Measurements from ENCODE around the gene DSCAML1. TPM values are rescaled to one million over a fixed set of nuclear protein-coding genes. Genes with fewer than 3 reads are reported as not detected.

Gene DSCAML1
- total and polyA plus RNA-seq, 2 of the 8 experiments (the other 6 are each of a cell fraction or from before 2014, with no cell fraction given), result 0.19 to 0.24 TPM

DNA sequence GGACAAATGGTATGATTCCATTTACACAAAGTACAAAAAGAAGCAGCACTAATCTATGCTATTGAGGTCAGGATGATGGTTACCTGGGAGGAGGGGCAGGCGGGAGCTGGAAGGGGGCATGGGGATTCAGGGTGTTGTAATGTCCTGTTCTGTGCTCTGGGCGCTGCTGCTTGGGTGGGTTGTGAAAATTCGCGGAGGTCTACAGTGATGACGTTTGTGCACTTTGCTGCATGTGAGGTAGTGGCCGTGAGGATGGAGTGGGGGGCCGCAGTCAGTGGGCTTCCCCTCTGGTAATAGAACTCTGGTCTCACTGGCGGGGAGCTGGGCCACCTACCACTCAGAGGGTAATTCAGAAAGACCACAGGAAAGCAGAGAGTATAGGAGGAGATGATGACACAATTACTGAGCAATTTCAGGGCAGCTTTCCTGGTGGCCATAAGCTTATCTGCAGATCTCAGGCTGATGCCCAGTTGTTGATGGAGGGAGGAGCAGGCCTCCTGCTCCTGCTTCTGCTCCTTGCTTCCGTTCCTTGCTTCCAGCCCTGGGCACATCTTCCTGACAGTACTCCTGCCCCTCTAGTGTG is 347.8 kb downstream of the DSCAML1 start:
- no peak for FAIRE-seq
- CTCF ChIA-PET (ENCODE audit: partially characterized antibody), result interaction anchor here (0.6 to 2.3 kb wide), 8 partner anchors 11 to 368 kb away, joined by 3 to 12 read pairs (median 4); no protein-coding TSS in a partner anchor
- TF ChIP-seq YY1 (IDR thresholded peaks at IDR 0.05; ENCODE audit: low read depth, low read length), result no peak
- no peak for TF ChIP-seq CTBP2 (IDR thresholded peaks at IDR 0.05; ENCODE audit: borderline replicate concordance, insufficient read depth, insufficient read length, low read length)
- no peak for TF ChIP-seq TCF12 (IDR thresholded peaks at IDR 0.05; ENCODE audit: low read depth, low read length)
- no peak for TF ChIP-seq MAFK (IDR thresholded peaks at IDR 0.05; ENCODE audit: low read depth, low read length)
- no peak for TF ChIP-seq FOSL1 (IDR thresholded peaks at IDR 0.05; ENCODE audit: insufficient read depth, low read depth, low read length)
- TF ChIP-seq, protein P1, sequence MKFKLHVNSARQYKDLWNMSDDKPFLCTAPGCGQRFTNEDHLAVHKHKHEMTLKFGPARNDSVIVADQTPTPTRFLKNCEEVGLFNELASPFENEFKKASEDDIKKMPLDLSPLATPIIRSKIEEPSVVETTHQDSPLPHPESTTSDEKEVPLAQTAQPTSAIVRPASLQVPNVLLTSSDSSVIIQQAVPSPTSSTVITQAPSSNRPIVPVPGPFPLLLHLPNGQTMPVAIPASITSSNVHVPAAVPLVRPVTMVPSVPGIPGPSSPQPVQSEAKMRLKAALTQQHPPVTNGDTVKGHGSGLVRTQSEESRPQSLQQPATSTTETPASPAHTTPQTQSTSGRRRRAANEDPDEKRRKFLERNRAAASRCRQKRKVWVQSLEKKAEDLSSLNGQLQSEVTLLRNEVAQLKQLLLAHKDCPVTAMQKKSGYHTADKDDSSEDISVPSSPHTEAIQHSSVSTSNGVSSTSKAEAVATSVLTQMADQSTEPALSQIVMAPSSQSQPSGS (IDR thresholded peaks at IDR 0.05; ENCODE audit: low read length), result no peak
- TF ChIP-seq, protein P2, sequence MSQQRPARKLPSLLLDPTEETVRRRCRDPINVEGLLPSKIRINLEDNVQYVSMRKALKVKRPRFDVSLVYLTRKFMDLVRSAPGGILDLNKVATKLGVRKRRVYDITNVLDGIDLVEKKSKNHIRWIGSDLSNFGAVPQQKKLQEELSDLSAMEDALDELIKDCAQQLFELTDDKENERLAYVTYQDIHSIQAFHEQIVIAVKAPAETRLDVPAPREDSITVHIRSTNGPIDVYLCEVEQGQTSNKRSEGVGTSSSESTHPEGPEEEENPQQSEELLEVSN (IDR thresholded peaks at IDR 0.05), result no peak
- TF ChIP-seq ZNF274 (IDR thresholded peaks at IDR 0.05; ENCODE audit: borderline replicate concordance, extremely low read depth, low read length), result no peak
- no peak for TF ChIP-seq RNF2 (IDR thresholded peaks at IDR 0.05; ENCODE audit: borderline replicate concordance, low read depth, low read length, missing control alignments, poor library complexity, severe bottlenecking)
- TF ChIP-seq SP4 (IDR thresholded peaks at IDR 0.05; ENCODE audit: low read length), result no peak

More for the DNA sequence above, 347.8 kb downstream of the DSCAML1 start:
- H3K27me3 ChIP-seq (replicated peaks in 1 of 4; ENCODE audit: control insufficient read depth in 3 of 4, extremely low read depth in 1 of 4, insufficient read depth in 3 of 4, low read length in 3 of 4), result peaks cover 0 to 2% (median 0%) of the 10 kb centered on the region in 4 experiments; a peak in 3 of 7 replicates
- no peak overlapping the region for H3K4ac ChIP-seq (replicated peaks; ENCODE audit: insufficient read length, low read depth, low read length)
- no peak overlapping the region for H3K23ac ChIP-seq (ENCODE audit: insufficient read length)
- no peak overlapping the region for H3K27ac ChIP-seq (ENCODE audit: low read depth, low read length)
- H3K9ac ChIP-seq (replicated peaks in 1 of 4; ENCODE audit: extremely low read depth in 1 of 4, low read depth in 3 of 4, low read length in 3 of 4), result no peak overlapping the region
- peaks cover 0 to 1% (median 0%) of the 10 kb centered on the region in 4 experiments; a peak in 2 of 7 replicates for H3K4me1 ChIP-seq (replicated peaks in 1 of 4; ENCODE audit: control insufficient read depth in 3 of 4, insufficient read depth in 4 of 4, low read length in 3 of 4)
- H3K9me3 ChIP-seq (ENCODE audit: insufficient read depth in 2 of 2, low read depth in 1 of 2, low read length in 1 of 2), result no peaks in the 10 kb centered on the region; a peak in 1 of 4 replicates
- no peak overlapping the region for H2BK20ac ChIP-seq (ENCODE audit: low read length)
- H4K91ac ChIP-seq (replicated peaks; ENCODE audit: insufficient read length, low read length), result no peak overlapping the region
- no peaks in the 10 kb centered on the region for H3K36me3 ChIP-seq (ENCODE audit: control insufficient read depth in 2 of 4, insufficient read depth in 4 of 4, low read length in 3 of 4)
- H2BK12ac ChIP-seq (ENCODE audit: low read depth, low read length), result no peak overlapping the region
- 75% methylated on average over 3 of the region's 9 CpGs; no CpG with 5 or more reads in 1 of the 2 experiments for WGBS, 2 experiments (ENCODE audit: extremely low coverage in 1 of 2, insufficient coverage in 1 of 2, insufficient read length in 1 of 2, insufficient replicate concordance in 2 of 2, low coverage in 1 of 2, low lambda C conversion rate in 2 of 2, missing lambda C conversion rate in 1 of 2)
- no peak overlapping the region for H2BK120ac ChIP-seq (replicated peaks; ENCODE audit: low read depth, low read length)
- no peak overlapping the region for H3K18ac ChIP-seq (ENCODE audit: extremely low read depth, low read length)
- H4K8ac ChIP-seq (ENCODE audit: extremely low read depth, insufficient read depth, low read length), result no peak overlapping the region
- no peaks in the 10 kb centered on the region for H4K20me1 ChIP-seq (replicated peaks in 1 of 2; ENCODE audit: control insufficient read depth in 1 of 2, insufficient read depth in 2 of 2, low read length in 2 of 2)
- no peak overlapping the region for H3K56ac ChIP-seq (replicated peaks; ENCODE audit: insufficient read length, low read depth, low read length)
- H3K79me2 ChIP-seq (ENCODE audit: control insufficient read depth in 1 of 2, insufficient read depth in 2 of 2, low read length in 2 of 2), result no peaks in the 10 kb centered on the region
- no peak overlapping the region for H3K4me2 ChIP-seq (ENCODE audit: insufficient read depth in 1 of 2, low read depth in 2 of 2, low read length in 2 of 2)
- no peak overlapping the region for H3K14ac ChIP-seq (ENCODE audit: insufficient read length)
- no peak overlapping the region for H3K4me3 ChIP-seq (ENCODE audit: extremely low read depth in 1 of 4, insufficient read depth in 2 of 4, low read depth in 3 of 4, low read length in 4 of 4)
- H4K5ac ChIP-seq (ENCODE audit: insufficient read length, low read depth, low read length), result no peak overlapping the region
- H2AK5ac ChIP-seq (ENCODE audit: low read depth, low read length), result no peak overlapping the region
- H3K23me2 ChIP-seq (ENCODE audit: low read depth, low read length), result no peaks in the 10 kb centered on the region
- H3K79me1 ChIP-seq (ENCODE audit: low read depth, low read length), result no peaks in the 10 kb centered on the region
- no peak overlapping the region for H2BK5ac ChIP-seq (ENCODE audit: low read depth, low read length)
- no peak for DNase-seq (ENCODE audit: low read depth in 1 of 2, low spot score in 2 of 2)
- POLR2A ChIA-PET (ENCODE audit: partially characterized antibody), result no interaction called here
- no peak overlapping the region for H2AFZ ChIP-seq (ENCODE audit: low read length)
- H2BK15ac ChIP-seq (ENCODE audit: low read length), result no peak overlapping the region

Measured in H1 (cell line).